GM18868 (cell line): ENCODE measurements around the gene ARL5C.

Experiments
- ATAC-seq: cut with Tn5 transposase; IDR thresholded peaks from one replicate; pipeline ENCODE4 v1.9.1; 2021; ENCODE audit warnings: mild to moderate bottlenecking, moderate library complexity; ENCODE audit not compliant: unreplicated experiment

The ARL5C gene, protein sequence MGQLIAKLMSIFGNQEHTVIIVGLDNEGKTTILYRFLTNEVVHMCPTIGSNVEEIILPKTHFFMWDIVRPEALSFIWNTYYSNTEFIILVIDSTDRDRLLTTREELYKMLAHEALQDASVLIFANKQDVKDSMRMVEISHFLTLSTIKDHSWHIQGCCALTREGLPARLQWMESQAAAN

DNA sequence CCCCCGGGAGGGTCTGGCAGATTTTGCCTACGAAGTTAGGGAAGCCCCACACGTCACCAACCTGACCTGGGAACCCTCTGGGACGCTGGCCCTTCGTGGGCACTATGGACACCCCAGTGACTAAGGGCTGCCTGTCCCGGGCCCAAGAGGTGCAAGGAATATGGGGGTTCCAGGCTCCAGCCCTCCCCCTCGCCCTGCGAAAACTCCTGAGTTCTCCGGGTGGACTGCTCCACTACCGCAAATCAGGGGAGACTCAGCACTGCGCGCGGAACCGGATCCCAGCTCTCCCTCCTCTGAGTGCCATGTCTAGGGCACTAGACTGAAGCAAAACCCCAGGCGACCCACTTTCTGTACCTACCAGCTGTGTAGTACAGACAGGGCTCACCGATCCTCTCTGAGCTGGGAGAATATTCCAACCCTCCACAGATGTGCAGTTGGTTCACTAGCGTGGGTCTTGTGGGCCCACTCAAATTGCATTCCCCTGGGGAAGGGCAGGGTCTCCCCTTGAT is at the start of gene ARL5C:
TSS of gene ARL5C (minus strand) at position 321 of the 509 bp plus-strand sequence. CDS start 401 bp downstream, outside the sequence.
- ATAC-seq = no peak

DNA sequence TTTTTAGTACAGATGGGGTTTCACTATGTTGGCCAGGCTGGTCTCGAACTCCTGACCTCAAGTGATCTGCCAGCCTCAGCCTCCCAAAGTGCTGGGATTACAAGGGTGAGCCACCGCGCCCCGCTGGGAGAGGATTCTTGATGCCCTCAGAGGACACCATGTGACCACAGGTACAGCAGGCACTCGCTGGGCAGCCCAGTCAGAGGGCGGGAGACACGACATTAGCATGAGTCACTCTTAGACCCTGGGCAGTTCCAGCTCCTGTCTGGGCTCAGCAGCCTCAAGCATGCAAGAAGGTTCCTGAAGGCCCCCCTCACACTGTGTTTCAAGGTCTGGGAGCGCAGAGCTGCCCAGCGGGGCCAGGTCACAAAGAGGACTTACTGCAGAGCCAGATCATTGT is 47.9 kb upstream of the ARL5C start:
- ATAC-seq = no peak

DNA sequence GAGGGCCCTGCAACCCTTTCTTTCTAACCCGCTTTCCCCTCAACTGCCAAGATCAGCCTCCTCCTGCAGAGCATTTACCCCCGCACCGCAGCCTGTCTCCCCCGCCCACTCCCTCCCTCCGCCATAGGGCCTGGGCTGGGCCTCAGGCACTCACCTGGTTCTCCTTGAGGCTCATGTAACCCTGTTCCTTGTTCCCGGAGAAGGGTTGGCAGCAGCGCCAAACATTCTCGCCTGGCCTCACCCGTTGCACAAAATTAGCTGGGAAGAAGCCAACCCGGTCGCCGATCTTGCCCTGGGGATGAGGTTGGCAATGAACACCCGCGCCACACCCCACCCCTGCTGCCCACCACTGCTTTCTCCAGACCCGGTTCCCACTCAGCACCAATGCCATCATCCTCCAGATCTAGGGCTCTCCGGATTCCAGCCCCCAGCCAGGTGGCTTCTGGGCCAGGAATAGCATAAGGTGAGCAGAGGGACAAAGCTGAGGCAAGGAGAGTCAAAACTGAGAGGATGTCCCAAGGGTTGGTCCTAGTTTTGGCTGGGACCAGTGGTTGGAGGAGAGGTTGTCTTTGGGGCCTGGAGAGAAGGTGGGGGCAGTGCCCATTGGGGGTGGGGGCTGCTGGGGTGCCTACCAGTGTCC is 47.0 kb upstream of the ARL5C start:
- ATAC-seq = no peak

DNA sequence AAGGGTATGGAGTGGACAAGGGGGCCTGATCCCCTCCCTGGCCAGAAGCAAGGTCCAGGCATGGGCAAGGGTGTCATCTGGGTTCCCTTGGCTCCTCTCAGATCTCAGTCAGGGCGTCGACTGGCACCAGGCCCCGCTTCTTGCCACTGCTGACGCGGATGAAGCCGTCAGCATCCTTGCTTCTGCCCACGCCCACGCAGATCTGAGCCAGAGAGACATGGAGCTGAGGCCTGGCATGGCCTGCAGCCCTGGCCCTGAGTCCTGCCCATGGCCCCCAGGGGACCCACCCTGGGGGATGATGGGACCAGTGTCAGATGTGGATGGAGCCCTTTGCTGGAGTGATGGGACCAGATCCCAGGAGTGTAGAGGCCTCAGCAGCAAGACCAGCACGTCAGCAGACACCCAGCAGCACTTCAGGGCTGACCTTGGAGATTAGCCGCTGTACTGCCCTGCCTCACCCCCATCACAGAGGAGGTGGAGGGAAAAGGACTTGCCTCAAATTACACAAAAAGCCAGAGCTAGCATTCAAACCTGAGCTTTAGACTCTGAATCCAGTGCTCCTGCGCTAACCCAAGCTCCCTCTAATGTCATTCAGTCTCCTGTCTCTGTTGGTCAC is 46.3 kb upstream of the ARL5C start:
- ATAC-seq = no peak

- ATAC-seq = no peak
These were observed 44.1 kb upstream of the ARL5C start for GRCh38 chr17:39210093-39210434.

DNA sequence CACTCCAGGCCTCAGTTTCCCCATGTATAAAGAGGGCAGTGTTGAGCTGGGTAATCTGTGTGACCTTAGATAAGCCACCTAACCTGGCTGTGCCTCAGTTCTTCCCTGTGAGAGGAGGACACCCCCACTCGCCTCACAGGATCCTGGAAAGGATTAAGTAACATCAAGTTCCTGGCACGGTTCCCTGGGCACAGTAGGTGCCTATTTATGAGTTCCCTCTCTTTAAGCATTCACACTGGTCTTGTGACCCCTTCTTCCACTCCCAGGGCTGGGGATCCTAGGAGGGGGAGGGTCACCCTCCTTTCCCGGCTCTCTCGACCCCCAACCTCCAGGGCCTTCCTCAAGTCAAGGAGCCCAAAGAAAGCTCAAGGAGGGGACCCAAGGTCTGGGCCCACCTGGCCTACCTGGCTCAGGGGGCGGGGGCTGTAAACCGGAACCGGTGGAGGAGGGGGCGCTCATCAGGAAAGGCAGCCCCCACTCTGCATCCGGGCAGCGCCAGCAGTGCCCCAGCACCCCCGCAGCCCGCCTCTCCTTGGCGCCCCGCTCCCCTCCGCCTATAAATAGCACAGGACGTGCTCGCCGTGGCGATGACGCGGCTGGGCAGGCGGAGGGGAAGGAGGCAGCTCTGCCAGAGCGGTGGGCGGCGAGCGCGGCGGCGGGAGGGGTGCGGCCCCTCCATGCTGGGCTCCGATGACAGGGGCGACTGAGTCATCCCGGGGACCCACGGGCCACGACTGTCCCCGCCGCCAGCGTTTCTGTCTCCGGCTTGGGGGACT is 43.5 kb upstream of the ARL5C start:
- ATAC-seq = no peak

- ATAC-seq = peak; percentile 57
These were observed 42.9 kb upstream of the ARL5C start for GRCh38 chr17:39208893-39209292.

DNA sequence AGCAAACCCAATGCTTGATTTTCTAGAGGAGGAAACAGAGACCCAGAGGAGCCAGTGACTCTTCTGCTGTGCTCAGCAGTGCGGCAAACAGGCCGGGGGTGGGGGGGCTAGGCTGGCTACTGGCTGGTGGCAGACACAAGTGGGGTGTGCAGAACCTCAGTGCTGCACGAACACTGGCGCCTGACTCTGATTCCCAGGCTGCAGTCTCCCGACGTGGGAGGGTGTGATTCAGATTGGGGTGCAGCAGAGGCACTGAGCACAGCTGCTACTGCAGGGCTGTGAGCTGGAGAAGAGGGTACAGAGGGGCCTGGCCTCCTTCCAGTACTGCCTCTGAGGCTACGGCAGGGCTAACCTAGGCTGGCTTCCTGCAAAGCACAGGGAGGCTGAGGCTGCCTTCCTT is 42.2 kb upstream of the ARL5C start:
- no peak for ATAC-seq

GRCh38 chr17:39205112-39205526 is 39.2 kb upstream of the ARL5C start:
- ATAC-seq = no peak

- ATAC-seq = no peak
These were observed 38.3 kb upstream of the ARL5C start for GRCh38 chr17:39204245-39204644.

GRCh38 chr17:39200957-39201510 is 35.1 kb upstream of the ARL5C start:
- no peak for ATAC-seq

- peak; percentile 52 for ATAC-seq
These were observed 34.3 kb upstream of the ARL5C start, which contains the start of gene RPL19 for GRCh38 chr17:39200070-39200879. Gene RPL19 (plus strand): TSS chr17:39200283. CDS start chr17:39200345, 62 bp downstream.

DNA sequence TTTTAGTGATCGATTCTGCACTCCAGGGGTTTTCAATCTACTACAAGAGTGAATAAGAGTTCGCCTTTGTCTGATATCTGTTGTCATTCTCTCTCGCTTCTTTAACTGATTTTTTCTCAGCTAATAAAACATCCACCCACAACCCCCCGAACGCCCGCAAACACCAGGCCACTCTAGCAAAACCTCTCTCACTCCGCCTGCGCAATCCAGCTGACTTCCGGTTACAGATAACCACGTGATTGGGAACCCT is 33.8 kb upstream of the ARL5C start:
- ATAC-seq = peak; percentile 56

DNA sequence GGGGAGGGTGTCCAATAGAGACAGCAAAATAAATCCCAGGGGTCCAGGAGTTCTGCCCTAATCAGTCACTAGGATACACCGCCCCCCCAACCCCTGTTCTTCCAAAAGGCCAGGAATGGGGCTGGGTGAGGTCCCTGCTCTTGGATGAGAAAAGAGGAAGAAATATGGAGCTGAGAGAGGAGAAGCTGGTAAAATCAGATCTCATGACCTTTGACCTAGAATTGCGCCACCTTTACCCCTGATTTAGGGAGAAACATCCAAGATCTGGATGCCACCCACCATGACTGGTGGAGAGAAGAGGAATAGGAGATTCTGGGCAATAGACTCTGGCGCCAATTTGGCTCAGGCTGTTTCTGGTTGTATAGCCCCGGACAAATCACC is 32.2 kb upstream of the ARL5C start:
- ATAC-seq = no peak

DNA sequence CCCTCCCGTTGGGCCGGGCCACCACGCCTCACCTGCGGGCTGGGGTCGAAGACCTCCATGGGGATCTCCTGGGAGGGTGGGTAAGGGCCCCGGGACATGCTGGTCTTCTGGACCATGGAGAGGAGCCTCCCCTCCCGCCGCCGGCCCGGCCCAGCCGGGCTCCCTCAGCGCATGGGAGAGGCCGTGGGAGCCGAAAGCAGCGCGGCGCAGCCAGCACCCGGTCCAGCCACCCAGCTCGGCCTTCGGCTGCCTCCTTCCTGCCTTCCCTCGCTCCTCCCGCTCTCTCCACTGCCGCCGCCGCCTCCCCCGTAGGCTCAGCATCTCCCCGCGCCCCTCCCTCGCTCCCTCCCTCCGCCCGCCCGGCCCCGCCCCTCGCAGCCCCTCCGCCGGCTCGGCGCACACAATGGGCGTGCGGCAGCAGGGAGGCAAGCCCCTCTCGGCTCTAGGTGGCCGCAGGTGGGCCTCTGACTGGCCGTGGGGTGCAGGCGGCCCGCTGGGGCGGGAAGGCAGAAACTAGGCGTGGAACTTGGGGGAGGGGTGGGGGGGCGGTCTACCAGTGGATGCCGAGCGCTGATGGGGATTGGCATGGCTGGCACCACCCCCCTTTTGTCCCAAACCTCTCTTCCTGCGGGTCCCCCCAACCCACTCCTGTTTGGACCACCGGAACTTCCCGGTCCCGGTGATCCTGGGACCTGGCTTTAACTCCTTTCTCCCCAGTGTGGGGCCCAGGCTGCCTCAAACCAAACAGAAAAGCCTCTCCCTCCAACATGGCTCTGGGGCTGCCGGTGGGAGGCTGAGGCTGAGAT is 31.6 kb upstream of the ARL5C start, which contains the start of gene CACNB1:
TSS of gene CACNB1 (minus strand) at position 290 of the 806 bp plus-strand sequence. CDS start at position 116, 174 bp downstream.
- ATAC-seq = no peak

- ATAC-seq = no peak
These were observed 30.9 kb upstream of the ARL5C start for GRCh38 chr17:39196808-39197291.

DNA sequence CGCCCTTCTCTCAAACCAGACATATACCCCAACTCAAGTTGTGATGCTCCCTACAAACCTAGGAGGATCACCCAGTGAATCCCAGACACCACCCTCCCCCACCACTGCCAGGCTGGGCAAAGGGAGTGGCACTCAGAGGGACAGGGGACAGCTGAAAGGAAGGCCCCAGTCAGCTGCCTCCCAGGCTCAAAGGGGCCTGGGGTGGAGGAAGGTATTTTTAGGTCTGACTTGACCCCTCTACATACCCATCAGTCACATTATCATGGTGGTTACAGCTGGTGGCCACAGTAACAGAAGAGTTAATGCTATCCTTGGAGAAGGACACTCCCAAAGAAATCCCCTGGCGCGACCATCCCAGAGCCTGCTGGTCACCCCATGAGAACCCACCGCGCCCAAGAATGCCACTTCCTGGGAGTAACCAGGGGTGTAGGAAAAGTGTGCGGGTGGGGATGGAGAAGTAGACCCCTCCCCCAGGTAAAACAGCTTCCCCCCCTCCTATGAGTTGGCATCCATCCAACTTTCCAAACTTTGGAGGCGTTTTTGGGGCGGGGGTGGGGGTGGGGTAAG is 30.4 kb upstream of the ARL5C start:
- ATAC-seq = no peak

DNA sequence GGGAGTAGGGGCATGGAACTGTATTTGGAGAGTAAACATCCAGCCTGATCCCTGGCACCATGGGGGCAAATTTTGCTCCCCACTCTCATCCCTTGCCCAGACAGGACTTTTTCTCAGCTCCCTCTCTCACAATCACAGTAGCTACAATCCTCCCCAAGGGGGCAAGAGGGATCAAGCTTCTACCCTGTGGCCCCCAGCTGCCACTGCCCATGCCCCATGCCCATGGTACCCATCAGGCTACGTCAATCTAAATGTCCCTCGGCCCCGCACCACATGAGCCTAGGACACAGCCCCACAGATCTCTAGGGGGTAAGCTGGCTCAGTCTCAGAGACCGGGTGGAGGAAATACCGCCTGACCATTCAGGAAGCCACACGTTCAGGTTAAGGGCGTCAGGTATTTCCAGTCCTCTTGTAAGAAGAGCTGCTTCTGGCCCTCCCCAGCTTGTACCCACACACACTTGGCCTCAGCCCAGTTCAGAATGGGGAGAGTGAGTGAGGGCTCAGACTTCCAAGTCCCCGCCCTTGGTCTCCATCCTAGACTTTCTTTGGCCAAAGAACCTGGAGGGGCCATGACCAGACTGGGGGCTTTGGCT is 29.7 kb upstream of the ARL5C start:
- no peak for ATAC-seq
